Stimulated activated CD4-positive, alpha-beta T cell treated with anti-CD3 and anti-CD28 coated beads, Interleukin-15, amount 100 ng/mL, for 48 hours (primary cell): ENCODE measurements around the gene HMGN4.

Experiments used
- DNase-seq, 2 donors: peaks; one replicate each; pipeline ENCODE4 v3.0.0-alpha.2; 2020; ENCODE audit warnings: low read depth in 2 of 2

The HMGN4 gene

DNA sequence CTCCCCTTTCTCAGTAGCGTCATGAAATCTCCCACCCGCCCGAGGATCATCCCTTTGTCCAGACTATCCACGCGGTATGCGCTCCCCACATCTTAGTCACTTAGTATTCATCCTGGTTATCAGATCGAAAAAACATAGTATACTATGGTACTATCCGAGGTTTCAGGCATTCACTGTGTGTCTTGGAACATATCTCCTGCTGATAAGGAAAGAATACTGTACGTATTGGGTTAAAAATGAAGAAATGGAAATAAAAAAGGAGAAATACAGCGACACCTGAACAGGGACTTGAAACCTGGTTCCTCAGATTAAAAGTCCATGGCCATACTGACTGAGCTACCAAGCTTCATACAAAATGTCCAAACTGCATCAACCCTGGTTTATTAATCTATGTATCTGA, 14.0 kb downstream of the HMGN4 start:
- no peak for DNase-seq

DNA sequence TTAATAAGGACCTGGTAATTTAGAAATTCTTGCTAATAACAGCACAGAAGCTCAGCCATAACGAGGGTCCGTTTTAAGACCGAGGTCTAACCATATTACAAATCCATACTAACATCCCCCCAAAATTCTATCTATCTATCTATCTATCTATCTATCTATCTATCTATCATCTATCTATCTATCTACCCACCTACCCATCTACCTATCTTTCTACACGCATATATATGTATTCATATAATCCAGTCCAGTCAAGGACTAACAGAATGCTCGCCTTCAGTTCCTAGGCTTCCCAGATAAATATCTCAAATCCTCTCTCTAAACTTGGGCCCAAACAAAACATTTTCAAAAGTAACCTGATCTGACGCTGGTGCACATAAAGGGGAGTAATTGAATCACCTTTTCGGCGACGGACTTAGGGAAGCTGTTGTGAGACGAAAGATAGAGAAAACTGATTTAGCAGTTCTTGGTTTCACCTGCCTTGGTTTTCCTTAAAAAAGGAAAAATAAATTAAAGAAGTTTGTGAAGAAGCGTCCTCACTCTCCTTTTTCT, 14.5 kb downstream of the HMGN4 start:
- no peak for DNase-seq

DNA sequence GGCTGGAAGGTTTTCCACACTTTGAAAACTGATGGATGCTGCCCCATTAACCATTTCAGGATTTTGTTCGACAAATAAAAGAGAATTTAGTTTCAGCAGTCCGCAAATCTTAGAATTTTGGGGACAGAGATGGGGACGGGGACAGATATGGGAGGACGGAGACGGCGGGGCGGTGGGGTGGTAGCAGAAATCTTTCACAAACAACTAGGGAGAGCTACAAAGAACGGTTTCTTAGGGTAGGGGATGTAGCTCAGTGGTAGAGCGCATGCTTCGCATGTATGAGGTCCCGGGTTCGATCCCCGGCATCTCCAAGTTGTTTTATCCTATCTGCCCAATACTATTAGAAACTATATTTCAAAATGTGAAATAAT, 15.1 kb downstream of the HMGN4 start:
- peak; percentile 63 to 68 for DNase-seq

DNA sequence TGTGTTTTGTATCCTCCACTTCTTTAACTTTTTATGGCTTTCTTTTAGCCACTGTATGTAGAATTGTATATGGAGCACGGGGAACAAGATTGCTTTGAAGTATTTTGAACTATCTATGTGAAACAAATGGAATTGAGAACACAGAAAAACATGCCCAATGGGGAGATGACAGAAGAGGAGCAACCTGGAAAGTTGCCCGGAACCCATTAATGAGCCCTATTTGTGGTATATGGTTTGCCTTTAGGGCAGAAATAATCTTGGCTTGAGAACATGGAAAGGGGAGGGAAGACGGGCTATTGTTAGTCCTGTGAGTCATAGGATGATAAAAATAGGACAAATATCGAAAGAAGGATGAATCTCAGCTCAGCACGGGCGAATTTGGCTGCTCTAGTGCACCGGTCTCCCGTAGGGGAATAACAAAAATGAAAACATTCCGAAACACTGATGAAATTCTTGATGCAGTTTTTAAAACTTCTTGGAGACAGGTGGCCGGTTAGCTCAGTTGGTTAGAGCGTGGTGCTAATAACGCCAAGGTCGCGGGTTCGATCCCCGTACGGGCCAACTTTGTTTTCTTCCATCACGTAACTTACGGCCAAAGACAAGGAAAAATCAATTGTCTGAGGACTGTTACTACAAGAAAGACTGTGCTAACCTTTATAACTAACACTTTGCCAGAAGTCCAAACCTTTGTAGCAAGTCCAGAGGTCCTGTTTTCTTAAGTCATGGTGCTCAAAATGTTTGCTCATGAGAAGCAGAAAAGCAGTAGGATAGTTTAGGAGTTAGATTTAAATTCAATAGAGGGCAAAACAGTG, 15.7 kb downstream of the HMGN4 start:
- peak; percentile 70 to 71 for DNase-seq

DNA sequence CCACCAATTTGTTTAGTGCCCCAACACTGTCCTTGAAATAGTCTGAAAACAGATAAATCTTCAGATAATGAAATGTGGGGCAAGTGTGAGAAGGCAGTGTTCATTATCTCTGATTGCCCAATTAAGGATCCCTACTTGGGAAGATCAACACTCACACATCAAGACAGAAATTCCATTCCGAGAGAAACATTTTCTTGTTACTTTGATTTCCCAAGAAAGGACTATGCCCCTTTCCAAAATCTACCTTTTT, 16.2 kb downstream of the HMGN4 start:
- DNase-seq, result no peak

DNA sequence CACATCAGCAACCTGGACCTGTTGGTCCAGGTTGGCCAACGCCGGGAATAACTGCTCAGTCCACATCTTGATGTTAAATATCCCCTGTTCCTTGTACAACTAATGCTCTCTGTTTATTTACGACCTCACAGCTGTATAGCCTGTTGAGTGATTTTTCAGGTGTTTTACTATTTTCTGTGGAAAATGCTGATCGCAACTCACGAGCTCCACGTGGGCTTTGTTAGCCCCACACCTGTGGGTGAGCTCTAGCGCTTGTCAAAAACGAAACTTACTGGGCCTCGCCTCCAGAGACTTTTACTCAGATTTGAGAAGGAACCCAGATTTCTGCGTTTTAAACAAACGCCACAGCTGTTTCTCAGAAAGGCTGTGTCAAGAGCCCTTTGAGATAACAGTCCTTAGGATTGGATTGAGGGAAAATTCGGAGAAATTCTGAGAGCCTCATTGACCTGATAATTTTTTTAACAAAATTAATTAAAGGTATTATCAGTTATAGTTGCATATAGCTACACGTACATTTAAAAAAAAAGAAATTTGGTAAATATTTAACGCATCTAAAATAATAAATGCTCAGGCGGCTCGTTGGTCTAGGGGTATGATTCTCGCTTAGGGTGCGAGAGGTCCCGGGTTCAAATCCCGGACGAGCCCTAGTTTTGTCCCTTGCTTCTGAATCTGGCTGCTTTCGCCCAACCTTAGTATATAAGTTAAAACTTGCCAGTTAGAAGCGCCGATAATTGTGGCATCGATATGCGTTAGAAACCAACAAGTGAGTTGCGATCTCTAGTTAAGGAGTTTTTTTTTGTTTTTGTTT, 16.7 kb downstream of the HMGN4 start:
- peak; percentile 44 to 47 for DNase-seq

DNA sequence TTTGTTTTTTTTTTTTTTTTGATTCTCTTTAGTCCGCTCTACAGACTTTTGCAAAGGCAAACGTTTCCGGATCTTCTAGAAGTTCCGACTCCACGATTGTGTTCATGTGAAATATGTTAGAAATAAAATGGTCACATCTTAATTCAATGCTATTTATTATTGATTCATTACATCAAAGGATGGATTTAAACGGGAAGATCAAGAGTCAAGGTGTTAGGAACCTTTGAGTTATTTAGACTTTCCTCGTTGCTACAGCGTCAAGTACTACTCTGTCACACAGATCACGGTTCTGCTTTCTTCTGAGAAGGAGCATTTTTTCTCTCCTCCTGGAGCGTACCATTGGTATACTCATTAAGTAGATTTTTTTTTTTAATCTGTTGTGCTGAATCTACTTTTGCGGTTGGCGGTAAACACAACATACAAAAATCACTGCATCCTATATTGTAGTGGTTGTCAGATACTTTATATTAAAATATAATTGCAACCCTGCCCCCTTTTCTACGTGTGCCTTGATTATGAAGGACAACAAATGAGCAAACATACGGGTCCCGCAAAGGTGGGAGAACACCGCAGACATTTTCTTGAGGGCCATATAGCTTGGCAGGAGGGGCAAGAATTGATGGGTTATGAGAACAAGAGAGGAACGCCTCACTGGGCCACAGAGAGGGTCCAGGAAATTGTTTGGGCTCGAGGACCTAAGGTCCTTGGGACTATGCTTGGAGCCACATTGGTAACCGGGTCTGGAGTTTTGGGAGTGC, 17.5 kb downstream of the HMGN4 start:
- DNase-seq, result no peak

DNA sequence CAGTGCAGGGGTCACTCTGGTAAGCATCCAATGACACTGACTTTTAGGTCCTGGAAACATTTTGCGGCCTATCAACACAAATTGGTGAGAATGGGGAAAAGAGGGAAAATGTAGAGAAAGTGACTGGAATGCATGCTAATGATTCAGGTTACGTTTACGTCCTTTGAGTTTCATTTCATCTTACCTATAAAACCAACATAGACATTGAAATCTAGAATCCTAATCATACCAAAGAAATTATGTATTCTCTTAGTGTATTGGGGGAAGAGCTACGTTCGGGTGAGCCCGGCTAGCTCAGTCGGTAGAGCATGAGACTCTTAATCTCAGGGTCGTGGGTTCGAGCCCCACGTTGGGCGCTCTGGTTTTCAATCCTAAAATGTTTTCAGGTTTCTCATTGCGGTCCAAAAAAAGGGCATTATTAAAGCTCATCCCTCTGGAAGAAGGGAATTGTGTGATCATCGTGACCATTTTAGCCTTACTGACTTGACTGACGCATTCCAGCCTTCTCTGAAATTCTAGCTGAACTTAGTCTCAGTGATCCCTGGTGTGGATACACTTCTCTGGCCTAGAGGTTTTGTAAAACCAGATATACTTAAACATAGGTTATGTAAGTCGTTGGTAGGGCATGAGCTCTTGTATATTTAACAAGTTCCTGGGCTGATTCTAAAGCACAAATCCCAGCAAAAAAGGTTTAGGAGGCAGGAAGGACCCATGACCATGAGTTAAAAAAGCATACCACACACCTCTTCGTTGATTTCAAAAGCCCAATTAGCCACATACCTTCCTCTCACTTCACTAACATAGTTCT, 18.3 kb downstream of the HMGN4 start:
- DNase-seq, result peak in 1 of 2 donors; percentile 30

DNA sequence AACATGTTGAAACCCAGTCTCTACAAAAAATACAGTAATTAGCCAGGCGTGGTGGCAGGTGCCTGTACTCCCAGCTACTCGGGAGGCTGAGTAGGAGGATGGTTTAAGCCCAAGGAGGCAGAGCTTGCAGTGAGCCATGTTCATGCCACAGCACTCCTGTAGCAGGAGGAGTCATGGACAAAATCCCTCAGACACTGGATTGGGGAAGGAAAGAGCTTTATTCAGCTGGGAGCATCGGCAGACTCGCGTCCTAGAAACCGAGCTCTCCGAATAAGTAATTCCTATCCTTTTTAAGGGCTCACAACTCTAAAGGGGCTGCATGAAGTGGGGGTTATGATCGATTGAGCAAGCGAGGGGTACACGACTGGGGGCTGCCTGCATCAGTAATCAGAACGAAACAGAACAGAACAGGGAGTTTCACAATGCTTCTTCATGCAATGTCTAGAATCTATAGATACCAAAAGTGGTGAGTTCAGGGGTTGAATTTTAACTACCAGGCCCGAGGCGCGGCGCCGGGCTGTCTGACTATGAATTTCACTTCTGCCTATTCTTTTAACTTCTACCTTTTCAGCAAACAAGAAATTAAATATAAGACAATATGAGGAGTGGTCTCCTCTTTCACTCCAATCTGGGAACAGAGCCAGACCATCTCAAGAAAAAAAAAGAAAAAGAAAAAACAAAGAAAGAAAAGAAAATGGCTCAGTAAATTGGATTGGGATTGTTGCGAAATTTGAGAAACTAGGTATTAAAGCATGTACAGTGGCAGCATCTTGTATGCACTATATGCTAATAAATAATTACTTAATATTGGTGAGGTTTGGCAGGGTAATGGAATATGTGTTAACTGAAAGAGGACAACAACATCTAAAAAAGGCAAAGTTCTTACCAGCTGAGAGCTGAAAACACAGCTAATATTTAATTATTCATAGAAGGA, 23.6 kb downstream of the HMGN4 start:
- DNase-seq, result no peak

DNA sequence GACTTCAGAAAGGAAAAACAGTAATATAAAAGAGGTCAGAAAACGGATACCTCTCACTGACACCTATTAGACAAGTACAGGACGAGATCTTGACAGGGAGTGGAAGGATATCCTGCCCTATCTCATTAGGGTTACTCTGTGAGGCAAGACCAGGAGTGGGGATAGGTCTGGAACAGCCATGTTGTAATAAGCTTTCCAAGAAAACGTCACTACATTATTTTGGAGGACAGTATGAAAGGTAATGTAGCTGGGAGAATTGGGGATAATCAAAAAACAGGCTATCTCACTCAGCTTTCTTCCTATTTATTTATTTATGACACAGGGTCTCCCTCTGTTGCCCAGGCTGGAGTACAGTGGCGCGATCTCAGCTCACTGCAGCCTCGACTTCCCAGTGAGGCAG, 25.3 kb downstream of the HMGN4 start:
- DNase-seq, result no peak

DNA sequence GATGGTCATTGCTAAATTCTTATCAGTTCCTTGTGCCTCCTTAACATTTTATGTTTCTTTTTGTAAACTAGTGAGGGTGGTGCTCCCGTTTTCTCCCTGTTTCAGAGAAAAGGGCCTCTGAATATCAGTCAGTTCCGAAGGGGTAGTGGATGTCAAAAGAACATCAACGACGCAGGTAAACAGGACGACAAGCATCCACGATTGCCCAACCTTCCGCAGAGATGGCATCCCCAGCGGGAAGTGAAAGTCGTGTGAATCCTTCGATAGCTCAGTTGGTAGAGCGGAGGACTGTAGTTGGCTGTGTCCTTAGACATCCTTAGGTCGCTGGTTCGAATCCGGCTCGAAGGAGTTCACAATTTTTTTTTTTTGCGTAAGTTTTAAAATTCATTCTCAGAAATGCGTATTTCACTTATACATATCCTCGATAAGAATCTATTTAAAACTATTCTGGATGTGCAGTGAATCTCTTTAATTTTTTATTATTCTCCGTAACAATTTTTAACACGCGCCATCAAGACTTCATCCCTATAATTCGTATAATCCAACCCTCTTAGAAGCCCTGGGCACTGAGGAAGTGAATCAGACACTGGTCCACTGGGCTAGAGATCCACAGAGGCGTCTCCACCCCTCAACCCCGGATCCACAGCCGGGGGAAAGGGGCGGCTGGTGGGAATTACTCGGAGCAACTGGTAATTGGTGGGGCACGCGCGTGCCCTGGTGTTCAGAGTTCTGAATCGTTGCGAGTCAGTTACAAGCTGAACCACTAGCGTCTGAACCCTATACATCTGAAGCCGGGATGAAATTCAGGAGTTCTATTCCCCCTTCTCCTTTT, 30.7 kb downstream of the HMGN4 start:
- DNase-seq, result peak; percentile 90 to 93

DNA sequence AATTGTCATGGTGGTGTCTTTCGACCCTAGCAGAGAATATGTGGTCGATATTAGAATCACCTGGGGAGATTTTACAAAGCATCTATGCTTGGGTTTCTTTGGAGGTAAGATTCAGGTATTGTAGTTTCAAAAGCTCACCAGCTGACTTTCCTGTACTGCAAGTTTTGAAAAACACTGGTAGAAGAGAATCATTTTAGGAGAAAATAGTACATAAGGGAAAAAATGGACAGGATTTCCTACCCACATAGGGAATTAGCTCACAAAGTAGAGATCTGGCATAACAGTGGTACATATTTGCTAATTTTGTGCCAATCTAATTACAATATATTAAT, 31.2 kb downstream of the HMGN4 start:
- no peak for DNase-seq

DNA sequence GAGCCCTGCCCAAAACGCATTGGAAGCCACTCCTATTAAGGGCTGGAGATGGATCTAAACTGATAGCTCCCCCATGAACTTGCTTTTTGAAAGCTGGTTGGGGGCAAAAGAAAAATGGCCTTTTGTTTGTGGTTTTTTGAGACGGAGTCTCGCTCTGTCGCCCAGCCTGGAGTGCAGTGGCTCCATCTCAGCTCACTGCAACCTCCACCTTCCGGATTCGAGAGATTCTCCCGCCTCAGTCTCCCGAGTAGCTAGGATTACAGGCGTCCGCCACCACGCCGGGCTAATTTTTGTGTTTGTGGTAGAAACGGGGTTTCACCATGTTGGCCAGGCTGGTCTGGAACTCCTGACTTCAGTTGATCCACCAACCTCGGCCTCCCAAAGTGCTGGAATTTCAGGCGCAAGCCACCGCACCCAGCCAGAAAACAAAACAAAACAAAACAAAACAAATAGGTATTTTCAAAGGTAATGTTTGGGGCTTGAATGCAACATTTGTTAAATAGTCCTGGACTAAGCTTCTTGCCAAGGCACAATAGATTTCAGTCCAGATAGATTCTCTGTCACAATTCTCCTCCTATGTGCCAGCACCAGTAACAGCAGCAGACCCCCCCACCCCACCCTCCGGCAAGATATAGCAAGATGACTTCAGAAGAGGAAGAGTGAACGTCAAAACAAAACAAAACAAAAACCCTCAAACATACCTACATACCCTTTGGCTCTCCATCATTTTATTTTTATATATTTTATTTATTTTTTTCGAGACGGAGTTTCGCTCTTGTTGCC, 32.1 kb downstream of the HMGN4 start:
- DNase-seq, result no peak

DNA sequence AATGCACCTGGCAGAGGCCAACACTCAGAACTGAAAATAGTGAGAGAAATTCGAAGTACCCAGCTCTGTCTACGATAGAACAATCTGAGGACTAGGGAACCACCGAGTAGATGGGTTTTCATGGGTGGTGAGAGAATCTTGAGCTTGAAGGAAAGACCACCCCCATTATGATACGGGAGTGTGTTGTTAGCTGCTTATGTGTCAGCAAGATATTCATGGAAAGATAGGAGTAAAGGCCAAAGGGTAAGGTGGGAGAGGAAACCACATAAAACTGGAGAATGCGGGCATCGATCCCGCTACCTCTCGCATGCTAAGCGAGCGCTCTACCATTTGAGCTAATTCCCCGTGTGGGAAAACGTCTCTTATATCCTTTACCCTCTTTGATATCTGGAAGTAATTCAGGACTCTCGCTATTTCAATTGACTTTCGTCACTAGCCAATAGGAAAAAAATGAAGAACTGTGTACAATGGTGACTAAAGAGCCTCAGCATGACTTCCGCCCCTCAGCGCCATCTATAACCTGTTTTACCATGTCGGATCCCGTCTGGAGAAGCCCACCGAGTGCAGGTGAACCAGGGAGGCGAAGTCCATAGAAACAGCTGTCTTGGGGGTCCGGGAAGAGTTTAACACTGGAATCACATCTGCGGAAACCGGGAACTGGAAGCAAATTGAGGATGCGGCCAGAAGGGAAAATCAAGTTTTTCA, 33.6 kb downstream of the HMGN4 start:
- DNase-seq, result peak in 1 of 2 donors; percentile 38

DNA sequence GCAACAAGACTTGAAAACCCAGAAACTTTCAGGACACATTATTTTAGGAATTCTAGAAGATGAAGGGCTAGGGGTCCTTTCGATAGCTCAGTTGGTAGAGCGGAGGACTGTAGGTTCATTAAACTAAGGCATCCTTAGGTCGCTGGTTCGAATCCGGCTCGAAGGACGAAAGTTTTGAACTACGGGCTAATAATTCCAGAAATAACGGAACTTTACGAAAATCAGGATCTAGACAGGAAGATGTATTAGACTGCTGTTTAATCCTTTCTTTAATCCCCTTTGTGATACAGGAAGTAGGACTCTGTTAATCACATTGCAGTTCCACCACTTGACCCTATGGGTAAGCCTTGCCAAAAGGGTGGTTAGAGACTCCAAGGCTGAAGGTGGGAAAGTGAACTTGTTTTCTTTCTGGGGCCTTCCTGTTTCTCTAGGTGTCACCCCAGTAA, 37.4 kb downstream of the HMGN4 start:
- DNase-seq, result no peak

DNA sequence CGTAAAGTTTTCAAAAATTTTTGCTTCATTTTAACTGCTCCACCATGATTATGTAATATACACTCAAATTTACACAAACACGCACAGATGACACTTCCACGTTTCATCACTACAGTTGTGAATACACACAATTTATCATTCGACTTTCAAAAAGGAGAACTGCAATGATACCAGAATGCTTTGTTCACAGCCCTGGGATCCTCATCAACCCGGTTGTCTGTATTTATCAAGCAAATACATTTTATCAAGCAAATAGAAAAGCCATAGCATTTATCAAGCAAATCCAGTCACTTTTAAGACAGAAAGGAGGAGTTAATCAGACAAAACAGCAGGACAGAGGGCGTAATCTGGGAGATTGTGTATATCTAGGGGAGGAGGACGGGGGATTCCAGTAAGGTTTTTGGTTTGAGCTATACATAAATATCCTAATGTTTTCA, 38.3 kb downstream of the HMGN4 start:
- DNase-seq, result no peak

DNA sequence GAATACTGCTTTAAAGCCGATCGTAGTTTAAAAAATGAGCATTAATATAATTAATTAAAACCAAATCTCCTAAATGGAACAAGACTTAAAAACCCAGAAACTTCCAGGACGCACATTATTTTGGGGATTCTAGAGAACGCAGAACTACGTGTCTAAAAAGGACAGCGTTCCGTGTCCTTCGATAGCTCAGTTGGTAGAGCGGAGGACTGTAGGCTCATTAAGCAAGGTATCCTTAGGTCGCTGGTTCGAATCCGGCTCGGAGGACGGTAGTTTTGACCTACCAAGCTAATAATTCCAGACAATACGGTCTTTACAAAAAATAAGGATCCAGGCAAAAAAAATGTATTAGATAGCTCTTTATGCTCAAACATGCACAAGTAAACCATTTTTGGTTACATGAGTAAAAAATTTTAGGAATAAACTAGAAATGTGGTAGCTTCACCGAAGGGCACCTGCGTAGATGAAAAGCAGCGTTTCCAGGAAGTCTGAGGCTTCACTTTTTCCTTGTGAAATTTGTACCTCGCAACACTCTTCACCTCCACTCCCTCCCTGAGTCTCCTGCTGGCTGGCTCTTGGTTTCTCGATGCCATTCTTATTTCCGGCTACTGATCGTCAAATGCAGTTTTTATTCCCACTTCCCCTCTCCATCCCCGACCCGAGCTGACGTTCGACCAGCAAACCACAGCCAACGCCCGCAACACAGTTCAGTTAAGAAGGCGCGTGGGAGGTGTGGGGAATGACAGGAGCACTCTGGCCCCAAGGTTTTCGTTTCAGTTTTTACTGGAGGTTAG, 39.0 kb downstream of the HMGN4 start:
- DNase-seq, result peak; percentile 62
